ENCODE measurements around the gene NR2C2.

DNA sequence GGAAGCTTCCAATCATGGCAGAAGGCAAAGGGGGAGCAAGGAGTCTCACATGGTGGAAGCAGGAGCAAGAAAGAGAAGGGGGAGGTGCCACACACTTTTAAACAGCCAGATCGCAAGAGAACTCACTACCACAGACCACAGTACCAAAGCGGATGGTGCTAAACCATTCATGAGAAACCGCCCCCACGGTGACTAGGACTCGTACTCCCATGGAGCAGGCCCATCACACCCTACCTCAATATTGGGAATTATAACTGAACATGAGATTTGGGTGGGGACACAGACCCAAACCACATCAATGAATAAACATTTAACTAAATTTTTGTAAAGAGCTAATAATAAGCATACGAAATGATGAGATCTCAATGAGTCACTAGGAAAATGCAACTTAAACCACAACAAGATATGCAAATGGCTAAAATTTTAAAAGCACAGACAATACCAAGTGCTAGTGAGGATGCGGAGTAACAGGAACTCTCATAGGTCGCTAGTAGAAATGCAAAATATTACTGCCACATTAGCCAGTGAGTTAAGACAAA is 107.7 kb downstream of the NR2C2 start:
- TF ChIP-seq GATA2 (IDR thresholded peaks at IDR 0.05; ENCODE audit: low read depth, low read length), result no peak
- TF ChIP-seq GATA3 (IDR thresholded peaks at IDR 0.05; ENCODE audit: low read depth, low read length), result no peak

All from SH-SY5Y (cell line).